HL-60 (cell line): ENCODE data around the gene STRIP1.
A peak's percentile ranks its signal among the peaks of the same experiment; 100 is the strongest.

Source experiments
- DNase-seq, 2 experiments: peaks; one replicate each; pipeline ENCODE4 v3.0.0-alpha.2; 2010 to 2020; ENCODE audit warnings: low read depth in 1 of 2, low spot score in 1 of 2
- H3K27ac ChIP-seq: fragments of 250-450 bp; sonication (Bioruptor Pico); replicated peaks from 2 replicates; pipeline ENCODE4 v1.5.1; 2020; ENCODE audit warnings: mild to moderate bottlenecking, moderate library complexity
- H3K27me3 ChIP-seq: fragments of 250-450 bp; sonication (Bioruptor Pico); 2 replicates; pipeline ENCODE4 v1.5.1; 2021; ENCODE audit warnings: mild to moderate bottlenecking, moderate library complexity; ENCODE audit not compliant: insufficient read depth, poor library complexity, severe bottlenecking
- H3K4me3 ChIP-seq: replicated peaks from 2 replicates; pipeline ENCODE4 v1.5.1; 2011; ENCODE audit warnings: mild to moderate bottlenecking, control low read depth, low read length; ENCODE audit not compliant: insufficient read depth
- CTCF ChIP-seq: IDR thresholded peaks from one replicate; pipeline ENCODE4 v1.5.1; 2011; ENCODE audit warnings: low read length, control low read depth, inconsistent platforms; ENCODE audit not compliant: insufficient read depth
- GABPA ChIP-seq: IDR thresholded peaks from 2 replicates; pipeline ENCODE4 v1.6.1; 2012; ENCODE audit warnings: low read depth
- POLR2AphosphoS5 ChIP-seq: IDR thresholded peaks from 2 replicates; pipeline ENCODE4 v1.6.1; 2012; ENCODE audit warnings: low read depth
- REST ChIP-seq: IDR thresholded peaks from 2 replicates; pipeline ENCODE4 v1.6.1; 2012; ENCODE audit warnings: low read depth; ENCODE audit not compliant: insufficient replicate concordance
- SPI1 ChIP-seq: IDR thresholded peaks from 2 replicates; pipeline ENCODE4 v1.6.1; 2012; ENCODE audit warnings: low read depth, mild to moderate bottlenecking, borderline replicate concordance

Gene STRIP1

GRCh38 chr1:110057963-110058518, 23.6 kb downstream of the STRIP1 start:
- no peak for DNase-seq
- peak; percentile 47; the same call in 1 of the 2 replicates for TF ChIP-seq SPI1
- TF ChIP-seq CTCF = no peak
- H3K27me3 ChIP-seq = no peaks in the 10 kb centered on the region
- no peak overlapping the region for H3K27ac ChIP-seq
- H3K4me3 ChIP-seq = no peak overlapping the region

- DNase-seq = no peak
- Histone ChIP-seq H3K4me3 (no peak overlapping the region), H3K27ac (no peak overlapping the region), H3K27me3 (no peaks in the 10 kb centered on the region)
- TF ChIP-seq GABPA (no peak), REST (no peak), CTCF (no peak), SPI1 (no peak), POLR2AphosphoS5 (no peak)
Measured at GRCh38 chr1:110058591-110058990, 24.2 kb downstream of the STRIP1 start.

GRCh38 chr1:110059133-110059863, 24.9 kb downstream of the STRIP1 start:
- H3K27me3 ChIP-seq = no peaks in the 10 kb centered on the region
- TF ChIP-seq REST = no peak
- TF ChIP-seq POLR2AphosphoS5 = no peak
- no peak for TF ChIP-seq SPI1
- no peak for TF ChIP-seq CTCF
- no peak for TF ChIP-seq GABPA
- no peak for DNase-seq
- H3K4me3 ChIP-seq = no peak overlapping the region
- H3K27ac ChIP-seq = no peak overlapping the region
